Neutrophil (primary cell): ENCODE data around the gene DNAJA2.

Source experiments
- H3K27ac ChIP-seq: fragments of 200-600 bp; sonication (generic); 2 replicates; pipeline ENCODE4 v1.5.1; 2016; ENCODE audit warnings: mild to moderate bottlenecking, moderate library complexity
- H3K27me3 ChIP-seq: fragments of 200-600 bp; sonication (generic); 2 replicates; pipeline ENCODE4 v1.6.0; 2016; ENCODE audit warnings: mild to moderate bottlenecking
- H3K36me3 ChIP-seq: fragments of 200-600 bp; sonication (generic); 2 replicates; pipeline ENCODE4 v1.5.1; 2017
- H3K4me1 ChIP-seq, 2 experiments: fragments of 200-600 bp in 1 of 2; sonication (generic) in 1 of 2; 1 replicate in 1 of 2; 2 replicates in 1 of 2; pipeline versions ENCODE4 v1.5.1 to v1.6.1; 2013 to 2016; ENCODE audit warnings: low read depth in 1 of 2, low read length in 1 of 2, mild to moderate bottlenecking in 1 of 2, moderate library complexity in 1 of 2; ENCODE audit not compliant: control insufficient read depth in 1 of 2, insufficient read depth in 1 of 2
- H3K4me3 ChIP-seq, 2 experiments: fragments of 200-600 bp in 1 of 2; sonication (generic) in 1 of 2; 1 replicate in 1 of 2; 2 replicates in 1 of 2; pipeline ENCODE4 v1.5.1; 2013 to 2016; ENCODE audit warnings: low read depth in 1 of 2, low read length in 1 of 2, mild to moderate bottlenecking in 1 of 2, moderate library complexity in 1 of 2
- H3K9me3 ChIP-seq: fragments of 200-600 bp; sonication (generic); 2 replicates; pipeline ENCODE4 v1.5.1; 2016
- CTCF ChIP-seq: fragments of 200-600 bp; sonication (generic); IDR thresholded peaks from 2 replicates; pipeline ENCODE4 v1.5.1; 2016; ENCODE audit warnings: antibody characterized with exemption

DNAJA2 gene

GRCh38 chr16:46970089-46970488, 3.4 kb downstream of the DNAJA2 start:
- no peaks in the 10 kb centered on the region for H3K9me3 ChIP-seq
- H3K4me3 ChIP-seq, result no peak overlapping the region
- H3K36me3 ChIP-seq, result peaks cover 50% of the 10 kb centered on the region
- peaks cover 21 to 23% of the 10 kb centered on the region in 2 experiments for H3K4me1 ChIP-seq
- H3K27ac ChIP-seq, result no peak overlapping the region
- no peak for TF ChIP-seq CTCF
- no peaks in the 10 kb centered on the region for H3K27me3 ChIP-seq

- Histone ChIP-seq H3K27me3 (no peaks in the 10 kb centered on the region), H3K4me1 (peaks cover 14 to 17% of the 10 kb centered on the region in 2 experiments), H3K27ac (no peak overlapping the region), H3K36me3 (peaks cover 70% of the 10 kb centered on the region), H3K9me3 (no peaks in the 10 kb centered on the region), H3K4me3 (no peak overlapping the region)
- TF ChIP-seq CTCF, result no peak
Observed at GRCh38 chr16:46968063-46968435, 5.4 kb downstream of the DNAJA2 start.

DNA sequence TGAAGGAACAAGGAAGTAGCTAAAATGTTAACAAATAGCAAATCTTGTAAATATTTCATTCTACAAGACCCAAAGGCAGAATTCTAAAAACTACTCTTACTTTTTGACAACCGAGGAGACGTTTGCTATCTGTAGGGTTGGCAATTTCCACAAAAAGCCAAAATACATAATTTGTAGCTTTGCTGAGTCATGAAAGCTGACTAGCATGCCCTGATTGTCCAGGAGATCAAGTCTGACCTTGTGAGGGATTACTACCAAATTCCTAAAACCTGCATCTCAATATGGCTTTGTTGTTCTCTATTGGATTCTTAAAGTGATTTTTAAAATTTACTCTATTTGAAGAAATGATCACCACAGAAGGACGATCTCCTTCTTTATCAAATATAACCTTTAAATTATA, 10.8 kb downstream of the DNAJA2 start:
- Histone ChIP-seq H3K9me3 (no peaks in the 10 kb centered on the region), H3K4me1 (peaks cover 17 to 18% of the 10 kb centered on the region in 2 experiments), H3K27me3 (no peaks in the 10 kb centered on the region), H3K27ac (peak overlapping the region; percentile 86), H3K36me3 (peaks cover 83% of the 10 kb centered on the region), H3K4me3 (no peak overlapping the region)
- no peak for TF ChIP-seq CTCF

DNA sequence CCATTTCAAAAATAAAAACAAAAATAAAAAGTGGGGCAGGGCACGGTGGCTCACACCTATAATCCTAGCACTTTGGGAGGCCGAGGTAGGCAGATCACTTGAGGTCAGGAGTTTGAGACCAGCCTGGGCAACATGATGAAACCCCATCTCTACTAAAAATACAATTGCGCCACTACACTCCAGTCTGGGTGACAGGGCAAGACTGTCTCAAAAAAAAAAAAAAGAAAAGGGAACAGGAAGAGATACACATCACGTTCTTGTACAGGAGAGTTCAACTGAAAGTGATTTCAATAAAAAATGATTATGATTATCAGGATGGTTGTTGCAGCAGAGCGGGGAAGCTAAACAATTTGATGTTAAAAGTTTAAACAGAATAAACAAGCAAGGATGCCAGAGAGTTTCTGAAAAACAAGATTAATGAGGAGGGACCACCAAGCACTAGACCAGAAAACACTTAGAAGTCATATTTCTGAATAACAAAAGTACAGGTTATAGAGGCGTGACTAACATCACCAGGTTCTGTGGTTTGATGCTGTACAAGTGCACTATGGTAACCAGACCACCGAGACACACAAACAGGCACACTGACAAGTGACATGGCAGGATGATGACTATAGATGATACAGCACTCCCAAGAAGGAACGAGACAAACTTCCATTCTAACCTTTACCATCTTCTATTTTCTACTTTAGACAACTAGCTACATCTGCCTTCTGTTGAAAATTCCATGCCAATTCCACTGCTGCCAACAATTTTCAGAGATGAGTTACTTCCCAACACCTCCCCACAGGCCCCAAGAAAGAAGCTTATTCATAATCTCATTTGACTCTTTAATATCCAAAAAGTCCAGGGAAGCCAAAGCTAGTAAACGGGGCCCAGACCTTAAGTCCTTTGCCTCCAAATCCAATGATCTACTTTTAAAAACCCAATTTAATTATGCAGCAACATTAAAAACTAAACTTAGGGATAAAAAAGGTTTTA, 11.8 kb downstream of the DNAJA2 start:
- Histone ChIP-seq H3K9me3 (no peaks in the 10 kb centered on the region), H3K27ac (peak overlapping the region; percentile 86), H3K4me1 (peaks cover 17 to 18% of the 10 kb centered on the region in 2 experiments), H3K36me3 (peaks cover 83% of the 10 kb centered on the region), H3K4me3 (peak overlapping the region; percentile 2 to 5), H3K27me3 (no peaks in the 10 kb centered on the region)
- TF ChIP-seq CTCF, result no peak

DNA sequence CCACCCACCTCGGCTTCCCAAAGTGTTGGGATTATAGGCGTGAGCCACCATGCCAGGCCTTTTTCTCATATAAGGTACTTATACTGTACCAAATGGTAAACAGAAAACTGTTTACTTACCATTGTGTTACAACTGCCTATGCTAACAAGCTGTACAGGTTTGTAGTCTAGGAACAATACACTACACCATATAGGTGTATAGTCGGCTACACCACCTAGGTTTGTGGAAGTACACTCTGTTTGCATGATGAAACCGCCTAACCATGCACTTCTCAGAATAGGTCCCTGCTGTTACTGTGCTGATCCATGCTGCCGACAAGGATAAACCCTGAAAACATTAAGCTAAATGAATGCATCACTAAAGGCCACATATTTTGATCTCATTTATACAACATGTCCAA, 18.9 kb downstream of the DNAJA2 start:
- no peaks in the 10 kb centered on the region for H3K4me1 ChIP-seq
- H3K4me3 ChIP-seq, result no peak overlapping the region
- no peak for TF ChIP-seq CTCF
- H3K36me3 ChIP-seq, result peaks cover 55% of the 10 kb centered on the region
- no peaks in the 10 kb centered on the region for H3K9me3 ChIP-seq
- H3K27me3 ChIP-seq, result no peaks in the 10 kb centered on the region
- H3K27ac ChIP-seq, result no peak overlapping the region
